AG04450 (cell line): Measurements from ENCODE around the gene CDH13. TPM values are rescaled to one million over a fixed set of nuclear protein-coding genes. Genes with fewer than 3 reads are reported as not detected.

ENCODE experiments used
- CTCF ChIA-PET: fragments of 300-600, 350-600 bp; formaldehyde crosslinking; extraction: SDS; loops from one replicate; lab custom pipeline; 2022; ENCODE audit warnings: antibody characterized with exemption, inconsistent platforms; lab: Charles Lee
- POLR2A ChIA-PET: fragments of 350-600 bp; formaldehyde crosslinking; extraction: SDS; loops from one replicate; lab custom pipeline; 2021; ENCODE audit warnings: antibody characterized with exemption, inconsistent platforms; lab: Yijun Ruan, JAX
- DNase-seq: peaks from one replicate; pipeline ENCODE4 v3.0.0-alpha.2; 2011; ENCODE audit warnings: low read depth, low spot score
- H3K27ac ChIP-seq: one replicate; pipeline ENCODE4 v1.5.1; 2012; ENCODE audit warnings: low read depth, low read length, control low read depth
- H3K27me3 ChIP-seq: one replicate; pipeline ENCODE4 v1.6.0; 2012; ENCODE audit warnings: low read length; ENCODE audit not compliant: control insufficient read depth, insufficient read depth
- H3K4me3 ChIP-seq: 2 replicates; pipeline ENCODE4 v1.5.1; 2011; ENCODE audit warnings: mild to moderate bottlenecking, low read depth, low read length, control low read depth
- H3K9me3 ChIP-seq: 2 replicates; pipeline ENCODE4 v1.5.1; 2012; ENCODE audit warnings: low read length; ENCODE audit not compliant: control insufficient read depth, insufficient read depth
- CTCF ChIP-seq: IDR thresholded peaks from 2 replicates; pipeline ENCODE4 v1.5.1; 2011; ENCODE audit warnings: low read depth, low read length, control low read depth, inconsistent platforms
- polyA plus RNA-seq: library from polyadenylated mRNA; depleted of rRNA; stranded (reverse); fragments of >200 nt; gene quantifications from 2 replicates; pipeline ENCODE4 v1.2.3, GENCODE V29; 2011

Gene CDH13
- polyA plus RNA-seq, 1 experiment, result 55.0 TPM

- H3K27ac ChIP-seq, result no peak overlapping the region
- ChIA-PET POLR2A (no interaction called here), CTCF (no interaction called here)
- no peak for TF ChIP-seq CTCF
- DNase-seq, result no peak
- H3K9me3 ChIP-seq, result no peaks in the 10 kb centered on the region
- H3K27me3 ChIP-seq, result no peaks in the 10 kb centered on the region
- no peak overlapping the region for H3K4me3 ChIP-seq
Measured at GRCh38 chr16:83174671-83175070, 547.9 kb downstream of the CDH13 start.

- DNase-seq, result no peak
- CTCF ChIA-PET, result no interaction called here
- H3K27me3 ChIP-seq, result no peaks in the 10 kb centered on the region
- TF ChIP-seq CTCF, result no peak
- no peaks in the 10 kb centered on the region for H3K9me3 ChIP-seq
- POLR2A ChIA-PET, result no interaction called here
- no peak overlapping the region for H3K27ac ChIP-seq
- no peak overlapping the region for H3K4me3 ChIP-seq
Measured at GRCh38 chr16:83176802-83177201, 550.0 kb downstream of the CDH13 start.

- POLR2A ChIA-PET, result no interaction called here
- no peak overlapping the region for H3K27ac ChIP-seq
- H3K27me3 ChIP-seq, result no peaks in the 10 kb centered on the region
- no peak for TF ChIP-seq CTCF
- H3K4me3 ChIP-seq, result no peak overlapping the region
- no peaks in the 10 kb centered on the region for H3K9me3 ChIP-seq
- CTCF ChIA-PET, result no interaction called here
- DNase-seq, result no peak
Measured at GRCh38 chr16:83185902-83186301, 559.1 kb downstream of the CDH13 start.

GRCh38 chr16:83187405-83187804, 560.6 kb downstream of the CDH13 start:
- Histone ChIP-seq H3K27me3 (no peaks in the 10 kb centered on the region), H3K4me3 (no peak overlapping the region), H3K27ac (no peak overlapping the region), H3K9me3 (no peaks in the 10 kb centered on the region)
- CTCF ChIA-PET, result no interaction called here
- POLR2A ChIA-PET, result no interaction called here
- peak; percentile 34 for DNase-seq
- no peak for TF ChIP-seq CTCF

- no peak for DNase-seq
- Histone ChIP-seq H3K27ac (no peak overlapping the region), H3K4me3 (no peak overlapping the region), H3K27me3 (no peaks in the 10 kb centered on the region), H3K9me3 (no peaks in the 10 kb centered on the region)
- POLR2A ChIA-PET, result no interaction called here
- CTCF ChIA-PET, result interaction anchor here (0.6 kb wide), 1 partner anchor 250 kb away, joined by 3 read pairs; no protein-coding TSS in a partner anchor
- TF ChIP-seq CTCF, result no peak
Measured at GRCh38 chr16:83196796-83197195, 570.0 kb downstream of the CDH13 start.
